ENCODE results near the gene ZNF574. TPM values are rescaled to one million over a fixed set of nuclear protein-coding genes. Genes with fewer than 3 reads are reported as not detected.

Gene ZNF574
- total and polyA plus RNA-seq, 2 of the 8 experiments (the other 6 are each of a cell fraction or from before 2014, with no cell fraction given): 27.0 to 38.8 TPM

- Histone ChIP-seq H3K79me2 (ENCODE audit: control insufficient read depth in 1 of 2, insufficient read depth in 2 of 2, low read length in 2 of 2) (no peaks in the 10 kb centered on the region), H3K9me3 (ENCODE audit: insufficient read depth in 2 of 2, low read depth in 1 of 2, low read length in 1 of 2) (no peaks in the 10 kb centered on the region), H3K27me3 (replicated peaks in 1 of 4; ENCODE audit: control insufficient read depth in 3 of 4, extremely low read depth in 1 of 4, insufficient read depth in 3 of 4, low read length in 3 of 4) (no peaks in the 10 kb centered on the region), H3K27ac (ENCODE audit: low read depth, low read length) (peak overlapping the region; percentile 0; the same call in 1 of the 2 replicates), H2BK12ac (ENCODE audit: low read depth, low read length) (peak overlapping the region; percentile 11; the same call in 1 of the 2 replicates), H4K20me1 (replicated peaks in 1 of 2; ENCODE audit: control insufficient read depth in 1 of 2, insufficient read depth in 2 of 2, low read length in 2 of 2) (peaks cover 0 to 2% of the 10 kb centered on the region in 2 experiments), H2BK120ac (replicated peaks; ENCODE audit: low read depth, low read length) (no peak overlapping the region), H2BK15ac (ENCODE audit: low read length) (no peak overlapping the region), H2AK5ac (ENCODE audit: low read depth, low read length) (no peak overlapping the region), H3K14ac (ENCODE audit: insufficient read length) (no peak overlapping the region), H3K23me2 (ENCODE audit: low read depth, low read length) (no peaks in the 10 kb centered on the region), H3K4me2 (ENCODE audit: insufficient read depth in 1 of 2, low read depth in 2 of 2, low read length in 2 of 2) (peak overlapping the region; percentile 5 to 55; a peak in 3 of 4 replicates), H4K8ac (ENCODE audit: extremely low read depth, insufficient read depth, low read length) (peak overlapping the region; percentile 0; the same call in 1 of the 2 replicates), H3K9ac (replicated peaks in 1 of 4; ENCODE audit: extremely low read depth in 1 of 4, low read depth in 3 of 4, low read length in 3 of 4) (0 out of 7 replicates have a peak overlapping the region, but pooled peaks of 1 of the 4 experiments have one; percentile 13), H4K91ac (replicated peaks; ENCODE audit: insufficient read length, low read length) (no peak overlapping the region), H3K79me1 (ENCODE audit: low read depth, low read length) (no peaks in the 10 kb centered on the region), H3K4me3 (ENCODE audit: extremely low read depth in 1 of 4, insufficient read depth in 2 of 4, low read depth in 3 of 4, low read length in 4 of 4) (peak overlapping the region; percentile 25 to 59 (median 40); a peak in 6 of 8 replicates), H3K36me3 (ENCODE audit: control insufficient read depth in 2 of 4, insufficient read depth in 4 of 4, low read length in 3 of 4) (peaks cover 0 to 5% (median 4%) of the 10 kb centered on the region in 4 experiments; a peak in 4 of 8 replicates), H3K23ac (ENCODE audit: insufficient read length) (no peak overlapping the region), H3K4ac (replicated peaks; ENCODE audit: insufficient read length, low read depth, low read length) (no peak overlapping the region), H3K18ac (ENCODE audit: extremely low read depth, low read length) (no peak overlapping the region), H2AFZ (ENCODE audit: low read length) (no peak overlapping the region), H2BK5ac (ENCODE audit: low read depth, low read length) (no peak overlapping the region), H2BK20ac (ENCODE audit: low read length) (no peak overlapping the region), H3K4me1 (replicated peaks in 1 of 4; ENCODE audit: control insufficient read depth in 3 of 4, insufficient read depth in 4 of 4, low read length in 3 of 4) (peaks cover 0 to 7% (median 5%) of the 10 kb centered on the region in 4 experiments; a peak in 5 of 7 replicates), H3K56ac (replicated peaks; ENCODE audit: insufficient read length, low read depth, low read length) (no peak overlapping the region), H4K5ac (ENCODE audit: insufficient read length, low read depth, low read length) (no peak overlapping the region)
- peak; percentile 44 to 98 for DNase-seq (ENCODE audit: low read depth in 1 of 2, low spot score in 2 of 2)
- peak; percentile 86 for FAIRE-seq
- 47% methylated on average over 8 of the region's 8 CpGs; no CpG with 5 or more reads in 1 of the 2 experiments for whole genome bisulfite sequencing, 2 experiments (ENCODE audit: extremely low coverage in 1 of 2, insufficient coverage in 1 of 2, insufficient read length in 1 of 2, insufficient replicate concordance in 2 of 2, low coverage in 1 of 2, low lambda C conversion rate in 2 of 2, missing lambda C conversion rate in 1 of 2)
- POLR2A ChIA-PET (ENCODE audit: partially characterized antibody): interaction anchor here (0.6 to 1.8 kb wide), 11 partner anchors 10 to 605 kb away, joined by 3 to 9 read pairs (median 3); partner anchors contain the start of gene ZNF574
- CTCF ChIA-PET (ENCODE audit: partially characterized antibody): interaction anchor here (0.5 to 3.7 kb wide), 34 partner anchors 9 to 302 kb away, joined by 3 to 58 read pairs (median 6); partner anchors contain the start of gene GRIK5
- no peak; the same call in 1 of the 2 replicates for TF ChIP-seq EGR1 (IDR thresholded peaks at IDR 0.05; ENCODE audit: borderline replicate concordance, low read depth, low read length)
- no peak for TF ChIP-seq HDAC2 (IDR thresholded peaks at IDR 0.05; ENCODE audit: borderline replicate concordance in 1 of 2, low read depth in 2 of 2, low read length in 2 of 2)
- no peak for TF ChIP-seq YY1 (IDR thresholded peaks at IDR 0.05; ENCODE audit: low read depth, low read length)
- no peak for TF ChIP-seq EP300 (IDR thresholded peaks at IDR 0.05; ENCODE audit: borderline replicate concordance in 1 of 2, low read depth in 2 of 2, low read length in 2 of 2)
- no peak for TF ChIP-seq KDM4A (IDR thresholded peaks at IDR 0.05; ENCODE audit: low read depth, low read length, severe bottlenecking)
- no peak for TF ChIP-seq HDAC6 (IDR thresholded peaks at IDR 0.05; ENCODE audit: low read depth, low read length)
- no peak for TF ChIP-seq MAX (IDR thresholded peaks at IDR 0.05)
- TF ChIP-seq SRF (IDR thresholded peaks at IDR 0.05; ENCODE audit: low read depth, low read length): no peak
- peak; percentile 82; the same call in 1 of the 2 replicates for TF ChIP-seq GABPA (IDR thresholded peaks at IDR 0.05; ENCODE audit: borderline replicate concordance, insufficient read depth, low read length)
Measured at GRCh38 chr19:42028304-42029216, 47.4 kb upstream of the ZNF574 start.
